T-helper 1 cell treated with Interleukin-12 subunit alpha and Interleukin-12 subunit beta and Interleukin-4 antibody, amounts not matched to agents 30 ng/mL and 1 ng/mL, for 36 hours (primary cell): ENCODE measurements around the gene ATP11C. TPM values are rescaled to one million over a fixed set of nuclear protein-coding genes. Genes with fewer than 3 reads are reported as not detected.
"Not testable (repeated sequence)": the region's sequence is repeated elsewhere in the genome, so short reads cannot be mapped to it uniquely, and the experiment has no call there.

ENCODE experiments used
- intact Hi-C: fragments of 100-400 bp; cut with micrococcal nuclease; formaldehyde crosslinking; loops from one replicate; pipeline ENCODE4 v1.15.1; 2024
- total RNA-seq: library from RNA; stranded (reverse); gene quantifications from 2 replicates; pipeline ENCODE4 v1.2.3, GENCODE V29; 2022

The ATP11C gene
- total RNA-seq, 1 donor from 2014 or later = 13.8 TPM

DNA sequence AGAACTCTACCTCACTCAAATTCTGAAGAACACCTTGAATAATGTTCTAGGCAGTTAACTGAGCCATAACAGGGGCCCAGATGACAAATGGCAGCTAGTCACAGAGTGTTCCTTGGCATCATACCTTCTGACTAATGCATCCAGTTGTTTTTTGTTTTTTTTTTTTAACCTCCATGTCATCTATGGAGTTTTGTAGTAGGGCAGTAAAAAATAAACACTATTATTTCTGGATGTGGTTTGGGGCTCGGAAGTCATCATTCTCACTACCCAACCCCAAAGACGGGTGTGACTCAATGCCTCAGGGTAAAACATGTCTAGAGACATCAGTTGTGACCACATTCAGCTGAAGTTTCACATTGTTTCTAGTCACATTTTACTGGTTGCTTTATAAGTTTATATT lies 193.7 kb downstream of the ATP11C start:
- intact Hi-C loops = loop anchor here (1.0 to 5.0 kb wide), 2 partner anchors 27 to 193 kb away; partner anchors contain the start of gene ATP11C

DNA sequence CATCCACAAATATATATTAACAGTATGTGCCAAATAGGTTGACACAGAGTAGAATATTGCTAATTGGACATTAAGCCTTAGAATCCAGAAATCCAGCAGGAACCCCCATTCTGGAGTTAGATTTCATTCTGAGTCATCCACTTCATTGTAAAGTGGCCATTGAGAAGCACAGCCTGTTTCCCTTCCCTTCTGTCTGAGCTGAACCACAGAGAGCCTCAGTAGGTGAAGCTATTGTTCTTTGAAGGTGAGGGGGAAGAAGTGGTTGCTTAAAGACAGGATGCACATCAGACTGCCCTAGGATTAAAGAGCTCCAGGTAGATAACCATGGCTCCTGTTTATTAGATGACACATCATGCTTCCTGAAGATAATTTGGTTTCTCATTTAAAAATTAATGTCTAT lies 194.3 kb downstream of the ATP11C start:
- intact Hi-C loops = loop anchor here (5.0 kb wide), 1 partner anchor 194 kb away; the partner anchor contains the start of gene ATP11C

DNA sequence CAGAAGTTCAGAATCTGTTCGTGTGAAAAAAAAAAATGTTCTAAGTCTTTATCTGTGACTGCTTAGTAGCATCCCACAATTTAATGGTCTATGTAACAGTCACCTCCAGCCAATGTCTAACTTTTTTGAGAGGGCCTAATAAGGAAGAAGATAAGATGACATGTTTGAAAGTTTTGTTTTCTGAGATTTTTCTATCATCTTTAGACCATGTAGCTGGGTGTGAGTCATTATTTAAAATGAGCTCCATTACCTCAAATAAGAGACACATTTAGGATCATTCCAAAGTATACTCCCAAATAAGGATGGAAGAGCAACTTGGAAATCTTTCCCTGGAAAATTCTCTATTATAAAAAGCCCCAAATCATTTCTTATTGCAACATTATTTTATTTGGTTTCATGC lies 196.7 kb downstream of the ATP11C start:
- intact Hi-C loops = loop anchor here (5.0 kb wide), 1 partner anchor 196 kb away; the partner anchor contains the start of gene ATP11C

DNA sequence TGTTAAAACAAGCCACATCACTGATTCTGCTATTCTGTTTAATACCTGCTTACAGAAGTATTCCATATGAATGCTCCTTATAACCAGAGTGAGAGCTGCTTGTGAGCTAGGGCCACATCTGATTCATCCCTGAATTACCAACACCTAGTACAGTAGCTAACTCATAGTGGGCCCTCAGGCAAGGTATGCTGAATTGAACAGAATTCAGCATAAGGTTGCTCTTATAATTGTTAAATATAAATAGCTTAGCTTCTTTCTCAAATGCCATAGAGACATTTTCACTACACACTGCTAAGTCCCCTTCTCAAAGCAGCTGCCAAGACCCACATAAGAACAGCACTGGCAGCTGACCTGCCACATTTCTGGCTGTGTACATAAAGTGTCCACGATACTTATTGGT lies 197.9 kb downstream of the ATP11C start:
- intact Hi-C loops = loop anchor here (5.0 kb wide), 1 partner anchor 197 kb away; the partner anchor contains the start of gene ATP11C

DNA sequence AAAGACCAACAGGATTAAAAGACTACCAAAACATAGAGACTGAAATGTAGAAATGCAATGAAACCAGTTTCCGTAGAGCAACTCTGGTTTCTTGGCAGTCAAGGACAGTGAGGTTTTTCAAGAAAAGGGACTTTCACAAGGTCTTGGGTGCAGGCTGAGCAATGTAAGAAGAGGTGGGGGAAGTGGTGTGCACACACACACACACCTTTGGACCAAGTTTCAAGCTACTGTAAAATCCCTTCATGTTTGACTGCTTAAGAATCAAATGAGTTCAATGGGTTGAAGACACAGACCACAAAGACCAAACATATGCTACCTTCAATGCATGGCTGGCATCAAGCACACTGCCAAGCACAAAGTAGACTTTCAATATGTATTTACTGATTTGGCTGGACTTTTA lies 207.1 kb downstream of the ATP11C start:
- intact Hi-C loops = loop anchor here (5.0 kb wide), 1 partner anchor 42 kb away; no protein-coding TSS in a partner anchor

DNA sequence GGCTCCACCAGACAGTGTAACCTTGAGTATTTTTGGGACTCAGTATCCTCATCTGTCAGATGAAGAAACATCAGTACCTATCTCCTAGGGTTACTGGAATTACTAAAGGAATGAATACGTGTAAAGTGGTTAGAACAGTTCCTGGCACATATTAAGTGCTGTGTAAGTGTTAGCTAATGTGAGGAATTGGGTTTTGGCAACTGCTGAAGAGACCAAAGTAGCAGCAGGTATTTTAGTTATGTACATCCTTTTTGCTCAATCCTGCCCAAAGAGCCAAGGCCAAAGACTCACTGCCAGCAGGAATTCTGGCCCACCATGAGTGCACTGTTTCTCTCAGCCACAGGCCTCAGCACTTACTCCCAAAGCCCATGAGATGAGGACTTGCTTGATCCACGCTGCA lies 208.2 kb downstream of the ATP11C start:
- intact Hi-C loops = loop anchor here (5.0 kb wide), 1 partner anchor 43 kb away; no protein-coding TSS in a partner anchor

DNA sequence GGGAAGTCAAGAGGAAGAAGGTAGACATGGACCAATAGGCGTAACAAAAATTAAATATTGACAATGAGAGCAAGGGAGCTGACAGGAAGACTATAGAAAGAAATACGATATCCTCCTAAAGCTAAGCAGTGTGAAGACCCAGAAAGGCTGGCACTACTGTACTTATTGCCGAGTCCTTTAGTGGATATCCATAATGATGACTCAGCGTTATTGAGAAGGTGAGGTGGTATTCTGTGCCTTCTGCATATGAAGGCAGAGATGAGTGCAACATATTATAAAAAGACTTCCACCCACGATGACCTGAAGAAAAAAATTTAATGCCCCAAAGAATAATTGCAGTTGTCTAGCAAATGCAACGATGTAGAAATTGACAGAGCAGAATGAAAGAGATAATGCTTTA lies 211.9 kb downstream of the ATP11C start:
- intact Hi-C loops = no loop called here

DNA sequence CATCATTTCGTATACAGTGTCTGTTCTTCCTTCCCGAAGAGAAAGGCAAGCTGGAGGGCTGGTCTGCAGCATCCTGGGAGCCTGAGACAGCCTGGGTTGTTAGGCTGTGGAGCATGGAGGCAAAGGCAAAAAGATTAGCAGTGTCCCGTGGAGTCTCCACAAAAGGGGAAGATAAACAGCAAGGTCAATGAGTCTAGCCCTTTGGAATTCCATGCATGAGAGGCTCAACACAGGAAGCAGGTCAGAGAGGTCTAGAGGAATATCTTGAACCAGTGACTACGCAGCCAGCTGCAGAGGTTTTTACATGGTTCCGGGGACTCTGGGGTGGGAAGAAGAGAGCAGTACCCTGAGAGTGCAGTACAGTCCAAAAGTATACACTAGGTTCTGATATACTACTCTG lies 212.7 kb downstream of the ATP11C start:
- intact Hi-C loops = no loop called here

DNA sequence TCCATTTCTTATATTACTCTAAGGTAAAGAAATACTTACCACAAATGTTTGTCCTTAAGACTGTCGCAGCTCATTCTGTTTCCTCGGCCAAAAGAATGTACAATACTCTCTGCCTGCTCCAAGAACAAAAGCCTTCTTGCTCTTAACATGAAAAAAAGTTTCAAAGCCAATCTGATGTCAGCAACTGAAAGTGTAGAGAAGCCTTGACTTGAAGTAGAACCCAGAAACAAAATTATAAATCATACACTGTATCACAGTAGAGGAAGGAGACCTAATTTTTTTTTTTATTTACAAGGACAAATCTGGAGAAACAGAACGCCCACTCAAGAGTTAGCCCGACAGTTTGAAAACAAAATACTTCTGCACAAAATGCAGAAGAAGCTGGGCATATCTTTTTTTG lies 224.8 kb downstream of the ATP11C start, which contains the start of gene MCF2:
Gene MCF2 (minus strand): TSS at position 101 of the 400 bp plus-strand sequence. CDS start 56,423 bp downstream, outside the sequence.
- intact Hi-C loops = no loop called here

DNA sequence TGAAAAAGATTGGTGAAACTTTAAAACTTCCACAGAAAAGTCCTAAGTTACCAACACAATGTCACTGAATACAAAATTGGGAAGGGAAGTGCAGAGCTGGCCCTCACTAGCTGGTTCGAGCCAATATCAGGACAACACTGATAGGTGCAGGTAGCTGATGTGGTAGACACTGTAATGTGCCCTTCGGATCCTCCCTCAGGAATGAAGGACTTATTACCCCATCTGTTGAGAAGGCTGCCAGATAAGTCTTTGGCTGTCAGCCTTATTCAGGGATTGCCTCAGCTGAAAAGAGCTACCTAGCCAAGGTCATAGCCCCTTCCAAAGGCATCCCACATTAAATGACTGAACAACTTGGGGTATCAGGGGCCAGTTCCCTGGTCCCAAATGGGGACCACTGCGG lies 230.2 kb downstream of the ATP11C start:
- intact Hi-C loops = no loop called here

DNA sequence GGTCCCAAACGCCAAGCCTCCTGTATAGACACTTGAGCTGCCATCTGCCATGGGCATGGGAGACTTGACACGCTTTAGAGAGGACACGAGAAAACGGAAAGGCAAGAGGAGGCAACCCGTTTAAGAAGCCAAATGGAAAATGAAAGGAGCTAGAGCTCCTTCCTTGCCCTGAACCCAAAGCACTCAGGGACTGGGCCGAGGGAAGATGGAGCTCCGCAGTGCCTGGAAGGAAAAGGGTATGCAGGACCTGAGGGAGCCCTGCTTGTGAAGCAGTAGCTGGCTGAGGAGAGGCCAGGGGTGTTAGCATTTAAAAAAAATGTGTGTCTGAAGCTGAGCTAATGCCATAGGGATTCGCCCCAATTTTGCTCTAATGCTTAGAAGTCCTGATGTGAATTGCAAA lies 239.9 kb downstream of the ATP11C start:
- intact Hi-C loops = no loop called here

DNA sequence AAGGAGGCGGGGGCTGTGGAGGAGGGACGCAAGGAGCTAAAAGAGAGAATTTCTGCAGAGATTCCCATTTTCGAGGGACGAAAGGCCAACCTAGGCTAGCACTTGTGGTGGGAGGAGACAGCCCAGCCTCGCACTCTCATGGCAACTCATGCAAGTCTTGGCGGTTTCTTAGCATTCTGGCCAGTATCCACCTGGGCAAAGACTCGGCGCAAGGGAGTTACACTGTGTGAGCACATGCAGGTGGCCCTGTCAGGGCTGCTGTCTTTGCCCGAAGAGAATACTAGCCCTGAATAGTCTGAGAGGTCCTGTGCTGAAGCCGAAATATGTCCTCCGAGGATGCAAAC lies 240.4 kb downstream of the ATP11C start:
- intact Hi-C loops = no loop called here

DNA sequence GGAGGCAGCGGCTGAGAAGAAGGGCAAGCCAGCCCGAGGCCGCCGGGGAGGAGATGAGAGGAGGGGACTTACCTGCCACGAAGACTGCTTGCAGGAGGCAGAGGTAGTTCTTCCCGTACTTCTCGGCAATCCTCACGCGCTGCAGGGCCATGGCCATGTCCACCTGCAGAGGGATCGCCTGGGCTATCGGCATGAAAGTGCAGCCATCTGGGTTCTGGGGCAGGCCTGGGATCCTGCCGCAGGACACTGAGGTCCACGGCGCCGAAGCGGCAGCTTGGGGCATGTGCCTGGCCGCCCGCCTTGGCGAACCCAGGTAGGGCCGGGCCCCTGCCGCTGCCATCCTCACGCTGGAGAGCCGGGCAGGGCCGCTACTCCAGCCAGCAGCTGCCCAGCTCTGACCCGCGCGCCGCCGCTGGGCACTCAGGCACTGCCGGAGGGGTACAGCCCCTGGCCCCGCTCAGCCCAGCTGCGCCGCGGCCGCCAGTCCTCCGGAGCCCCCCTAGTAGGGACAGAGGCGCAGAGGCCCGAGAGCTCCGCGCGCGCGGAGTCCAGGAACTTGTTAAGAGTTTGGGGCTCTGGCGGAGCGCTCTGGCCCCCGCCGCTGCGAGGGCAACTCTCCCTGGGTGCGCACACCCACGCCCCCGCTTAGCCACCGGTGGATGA lies 240.9 kb downstream of the ATP11C start:
- intact Hi-C loops = no loop called here

DNA sequence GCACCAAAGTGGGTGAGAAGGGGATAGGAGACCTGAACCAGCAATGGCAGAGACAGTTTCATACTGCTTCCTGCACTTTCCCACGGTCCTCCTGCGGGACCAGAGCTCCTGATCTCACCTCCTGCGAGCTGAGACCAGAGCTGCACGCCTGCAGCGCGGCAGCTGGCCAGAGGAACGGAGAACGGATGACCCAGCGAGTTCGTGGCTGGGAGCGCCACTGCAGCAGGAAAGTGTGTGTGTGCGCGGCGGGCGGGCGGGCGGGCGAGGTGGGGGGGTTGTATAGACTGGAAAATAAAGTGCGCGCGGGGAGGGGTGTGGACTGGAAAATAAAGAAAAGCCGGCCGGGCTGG lies 241.4 kb downstream of the ATP11C start:
- intact Hi-C loops = no loop called here

DNA sequence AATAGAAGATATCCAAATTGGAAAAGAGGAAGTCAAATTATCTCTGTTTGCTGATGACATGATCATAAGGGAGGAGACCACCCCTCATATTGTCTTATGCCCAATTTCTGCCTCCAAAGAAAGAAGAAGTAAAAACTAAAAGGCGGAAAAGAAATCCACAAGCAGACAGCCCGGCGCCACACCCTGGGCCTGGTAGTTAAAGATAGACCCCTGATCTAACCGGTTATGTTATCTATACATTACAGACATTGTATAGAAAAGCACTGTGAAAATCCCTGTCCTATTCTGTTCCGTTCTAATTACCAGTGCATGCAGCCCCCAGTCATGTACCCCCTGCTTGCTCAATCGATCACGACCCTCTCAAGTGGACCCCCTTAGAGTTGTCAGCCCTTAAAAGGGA lies 247.7 kb downstream of the ATP11C start:
- intact Hi-C loops = not testable (repeated sequence)

DNA sequence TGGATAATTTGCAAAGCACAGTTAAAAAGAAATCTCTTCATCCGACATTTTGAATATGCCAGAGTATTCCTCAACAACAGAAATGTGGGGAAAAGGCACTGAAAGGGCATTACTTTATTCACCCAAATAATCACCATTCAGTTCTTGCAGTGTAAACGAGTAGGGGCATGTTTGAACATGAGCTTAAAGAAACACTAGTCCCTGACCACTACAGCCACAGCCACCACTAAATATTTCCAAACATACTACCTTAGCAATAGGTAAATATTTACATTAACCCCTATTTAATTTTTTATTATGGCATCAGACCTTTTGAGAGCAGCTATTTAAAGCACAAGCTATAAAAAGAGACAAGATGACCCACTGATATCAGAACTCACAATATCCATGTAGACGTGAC lies 252.5 kb downstream of the ATP11C start:
- intact Hi-C loops = no loop called here

Other genes with a start within 250 kb of the ATP11C start
- gene MCF2, start 224.9 kb downstream of the ATP11C start, total RNA-seq = 0.27 and 0.37 TPM in 2 replicates
- not detected in 2 replicates for gene CXorf66, start 32.5 kb upstream of the ATP11C start, total RNA-seq